ENCODE results near the gene KCTD4.

- TF ChIP-seq EP300 (IDR thresholded peaks at IDR 0.05; ENCODE audit: borderline replicate concordance): no peak
- no peak for TF ChIP-seq ZBTB7A (IDR thresholded peaks at IDR 0.05; ENCODE audit: low read depth)
- no peak for TF ChIP-seq REST (IDR thresholded peaks at IDR 0.05; ENCODE audit: low read depth)
- TF ChIP-seq TCF12 (IDR thresholded peaks at IDR 0.05; ENCODE audit: low read depth): no peak
- TF ChIP-seq TAF1 (IDR thresholded peaks at IDR 0.05; ENCODE audit: low read depth): no peak
Measured at GRCh38 chr13:45225370-45225769, 24.5 kb upstream of the KCTD4 start.
